ENCODE data around the gene GRK6. TPM values are rescaled to one million over a fixed set of nuclear protein-coding genes. Genes with fewer than 3 reads are reported as not detected.

GRK6 gene
- total and polyA plus RNA-seq, 9 of the 15 experiments (the other 6 are each of a cell fraction or from before 2014, with no cell fraction given), result 0.63 to 122 (median 44.5) TPM

DNA sequence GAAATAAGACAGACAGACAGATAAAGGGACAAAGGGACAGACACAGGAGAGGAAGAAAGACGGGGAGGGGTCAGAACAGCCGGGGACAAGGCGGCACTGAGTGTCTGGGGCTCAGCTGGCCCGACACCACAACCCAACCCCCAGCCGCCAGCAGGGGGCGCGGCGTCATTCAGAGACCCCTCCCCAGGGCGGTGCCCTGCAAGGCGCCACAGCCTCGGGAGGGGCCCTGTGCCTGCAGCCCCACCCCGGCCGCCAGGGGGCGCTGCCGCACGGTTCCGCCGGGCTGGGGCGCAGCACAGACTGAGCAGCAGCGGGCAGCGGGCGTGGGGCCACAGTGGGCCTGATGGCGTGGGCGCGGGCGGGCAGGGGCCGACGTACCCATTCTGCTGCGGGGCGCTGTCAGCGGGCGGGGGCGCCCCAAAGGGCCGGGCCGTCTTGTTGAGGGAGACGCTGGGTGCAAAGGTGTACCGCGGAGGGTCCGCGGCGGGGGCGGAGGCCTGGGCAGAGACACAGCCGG, 65.0 kb downstream of the GRK6 start (continued):
- TF ChIP-seq, protein P1, sequence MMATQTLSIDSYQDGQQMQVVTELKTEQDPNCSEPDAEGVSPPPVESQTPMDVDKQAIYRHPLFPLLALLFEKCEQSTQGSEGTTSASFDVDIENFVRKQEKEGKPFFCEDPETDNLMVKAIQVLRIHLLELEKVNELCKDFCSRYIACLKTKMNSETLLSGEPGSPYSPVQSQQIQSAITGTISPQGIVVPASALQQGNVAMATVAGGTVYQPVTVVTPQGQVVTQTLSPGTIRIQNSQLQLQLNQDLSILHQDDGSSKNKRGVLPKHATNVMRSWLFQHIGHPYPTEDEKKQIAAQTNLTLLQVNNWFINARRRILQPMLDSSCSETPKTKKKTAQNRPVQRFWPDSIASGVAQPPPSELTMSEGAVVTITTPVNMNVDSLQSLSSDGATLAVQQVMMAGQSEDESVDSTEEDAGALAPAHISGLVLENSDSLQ (IDR thresholded peaks at IDR 0.05), result 0 out of 2 replicates have a peak, but pooled peaks have one; percentile 39
- TF ChIP-seq RBFOX2 (IDR thresholded peaks at IDR 0.05; ENCODE audit: low read depth, low read length) (peak; percentile 50; the same call in 1 of the 2 replicates), ZNF263 (CRISPR knock-in tag; IDR thresholded peaks at IDR 0.05; ENCODE audit: borderline replicate concordance) (no peak), CSDE1 (IDR thresholded peaks at IDR 0.05) (no peak), MTA3 (IDR thresholded peaks at IDR 0.05; ENCODE audit: borderline replicate concordance) (peak; percentile 84), PCBP1 (IDR thresholded peaks at IDR 0.05; ENCODE audit: low read depth, low read length, poor library complexity, severe bottlenecking) (peak; percentile 13), PCBP2 (IDR thresholded peaks at IDR 0.05; ENCODE audit: low read depth, low read length, poor library complexity, severe bottlenecking) (peak; percentile 21), NRF1 (conservative IDR thresholded peaks at IDR 0.05 in 1 of 2, IDR thresholded peaks at IDR 0.05 in 1 of 2) (peak; percentile 36 to 53; a peak in 2 of 4 replicates), JUND (IDR thresholded peaks at IDR 0.05; ENCODE audit: borderline replicate concordance, low read depth, low read length) (peak; percentile 55), JUND (tag; IDR thresholded peaks at IDR 0.05; ENCODE audit: borderline replicate concordance, low read depth, low read length) (no peak; the same call in 2 of the 3 replicates), POLR2G (IDR thresholded peaks at IDR 0.05; ENCODE audit: low read depth, low read length) (peak; percentile 55; the same call in 1 of the 2 replicates), SP2 (IDR thresholded peaks at IDR 0.05; ENCODE audit: extremely low read depth, low read depth, low read length, poor library complexity, severe bottlenecking) (no peak), ZNF436 (CRISPR knock-in tag; IDR thresholded peaks at IDR 0.05) (no peak), KAT2B (IDR thresholded peaks at IDR 0.05; ENCODE audit: low read depth, low read length) (no peak), TARDBP (IDR thresholded peaks at IDR 0.05) (peak; percentile 65; the same call in 1 of the 2 replicates), ZKSCAN1 (IDR thresholded peaks at IDR 0.05; ENCODE audit: low read depth, low read length) (peak; percentile 34; the same call in 1 of the 2 replicates)
- TF ChIP-seq, protein P2, sequence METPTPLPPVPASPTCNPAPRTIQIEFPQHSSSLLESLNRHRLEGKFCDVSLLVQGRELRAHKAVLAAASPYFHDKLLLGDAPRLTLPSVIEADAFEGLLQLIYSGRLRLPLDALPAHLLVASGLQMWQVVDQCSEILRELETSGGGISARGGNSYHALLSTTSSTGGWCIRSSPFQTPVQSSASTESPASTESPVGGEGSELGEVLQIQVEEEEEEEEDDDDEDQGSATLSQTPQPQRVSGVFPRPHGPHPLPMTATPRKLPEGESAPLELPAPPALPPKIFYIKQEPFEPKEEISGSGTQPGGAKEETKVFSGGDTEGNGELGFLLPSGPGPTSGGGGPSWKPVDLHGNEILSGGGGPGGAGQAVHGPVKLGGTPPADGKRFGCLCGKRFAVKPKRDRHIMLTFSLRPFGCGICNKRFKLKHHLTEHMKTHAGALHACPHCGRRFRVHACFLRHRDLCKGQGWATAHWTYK (CRISPR knock-in tag; IDR thresholded peaks at IDR 0.05), result peak; percentile 67; the same call in 1 of the 2 replicates

All from K562 (cell line).